Mesenchymal stem cell (in vitro differentiated cells and primary cell): ENCODE results near the gene SLC39A9.
"Not testable (repeated sequence)": the region's sequence is repeated elsewhere in the genome, so short reads cannot be mapped to it uniquely, and the experiment has no call there.

ENCODE experiments used
- DNase-seq: peaks from one replicate; pipeline ENCODE4 v3.0.0-alpha.2; 2013
- H2AFZ ChIP-seq: one replicate; pipeline ENCODE4 v1.6.1; 2013; ENCODE audit warnings: low read depth, mild to moderate bottlenecking, control low read depth, inconsistent platforms, low read length, moderate library complexity
- H2AK5ac ChIP-seq: 2 replicates; pipeline ENCODE4 v1.6.1; 2013; ENCODE audit warnings: low read length, moderate library complexity, mild to moderate bottlenecking, inconsistent platforms; ENCODE audit not compliant: severe bottlenecking
- H2BK120ac ChIP-seq: one replicate; pipeline ENCODE4 v1.6.1; 2013; ENCODE audit warnings: low read depth, mild to moderate bottlenecking, inconsistent platforms, low read length, moderate library complexity
- H2BK12ac ChIP-seq, 2 experiments: one replicate each; pipeline ENCODE4 v1.6.1; 2013; ENCODE audit warnings: inconsistent platforms in 2 of 2, low read length in 2 of 2, mild to moderate bottlenecking in 2 of 2, moderate library complexity in 2 of 2, control low read depth in 1 of 2
- H2BK15ac ChIP-seq: one replicate; pipeline ENCODE4 v1.6.1; 2013; ENCODE audit warnings: mild to moderate bottlenecking, low read depth, inconsistent platforms; ENCODE audit not compliant: poor library complexity, severe bottlenecking
- H2BK5ac ChIP-seq: 2 replicates; pipeline ENCODE4 v1.6.1; 2013; ENCODE audit warnings: low read depth, mild to moderate bottlenecking, low read length, control low read depth, inconsistent platforms; ENCODE audit not compliant: poor library complexity, severe bottlenecking
- H3K14ac ChIP-seq, 2 experiments: one replicate each; pipeline ENCODE4 v1.6.1; 2013; ENCODE audit warnings: inconsistent platforms in 2 of 2, low read length in 2 of 2, control low read depth in 1 of 2, mild to moderate bottlenecking in 1 of 2, moderate library complexity in 1 of 2
- H3K18ac ChIP-seq, 2 experiments: one replicate each; pipeline ENCODE4 v1.6.1; 2013; ENCODE audit warnings: inconsistent platforms in 2 of 2, low read length in 2 of 2, control low read depth in 1 of 2, low read depth in 1 of 2, mild to moderate bottlenecking in 1 of 2
- H3K23ac ChIP-seq, 2 experiments: one replicate each; pipeline ENCODE4 v1.6.1; 2013; ENCODE audit warnings: inconsistent platforms in 2 of 2, low read length in 2 of 2, mild to moderate bottlenecking in 2 of 2, moderate library complexity in 2 of 2, control low read depth in 1 of 2
- H3K27ac ChIP-seq: 2 replicates; pipeline ENCODE4 v1.5.1; 2013; ENCODE audit warnings: mild to moderate bottlenecking, moderate library complexity, low read length, control low read depth, inconsistent platforms; ENCODE audit not compliant: poor library complexity, severe bottlenecking
- H3K27me3 ChIP-seq, 2 experiments: 2 replicates each; pipeline versions ENCODE4 v1.6.1 to v1.7.0; 2013; ENCODE audit warnings: low read length in 2 of 2, mild to moderate bottlenecking in 2 of 2, moderate library complexity in 2 of 2, control low read depth in 1 of 2, inconsistent platforms in 1 of 2; ENCODE audit not compliant: control insufficient read depth in 1 of 2, insufficient read depth in 1 of 2
- H3K36me3 ChIP-seq, 2 experiments: 2 replicates each; pipeline versions ENCODE4 v1.6.1 to v1.7.0; 2013; ENCODE audit warnings: low read length in 2 of 2, control low read depth in 1 of 2, inconsistent platforms in 1 of 2, low read depth in 1 of 2, mild to moderate bottlenecking in 1 of 2; ENCODE audit not compliant: insufficient read depth in 2 of 2, control insufficient read depth in 1 of 2
- H3K4ac ChIP-seq, 2 experiments: one replicate each; pipeline ENCODE4 v1.6.1; 2013; ENCODE audit warnings: inconsistent platforms in 2 of 2, low read length in 2 of 2, mild to moderate bottlenecking in 2 of 2, moderate library complexity in 2 of 2, control low read depth in 1 of 2, low read depth in 1 of 2
- H3K4me1 ChIP-seq: 2 replicates; pipeline ENCODE4 v1.6.1; 2013; ENCODE audit warnings: low read depth, low read length, control low read depth; ENCODE audit not compliant: control insufficient read depth, insufficient read depth
- H3K4me2 ChIP-seq: 2 replicates; pipeline ENCODE4 v1.6.1; 2013; ENCODE audit warnings: low read length, mild to moderate bottlenecking, inconsistent platforms; ENCODE audit not compliant: poor library complexity, severe bottlenecking
- H3K4me3 ChIP-seq, 2 experiments: 2 replicates each; pipeline versions ENCODE4 v1.5.1 to v1.7.0; 2013; ENCODE audit warnings: low read length in 2 of 2, mild to moderate bottlenecking in 2 of 2, control low read depth in 1 of 2, low read depth in 1 of 2; ENCODE audit not compliant: insufficient read depth in 1 of 2
- H3K79me1 ChIP-seq: replicated peaks from 2 replicates; pipeline ENCODE4 v1.6.1; 2013; ENCODE audit warnings: mild to moderate bottlenecking, control low read depth, low read length, inconsistent platforms; ENCODE audit not compliant: poor library complexity, severe bottlenecking
- H3K9ac ChIP-seq: 2 replicates; pipeline ENCODE4 v1.7.0; 2013; ENCODE audit warnings: mild to moderate bottlenecking, low read length, moderate library complexity
- H3K9me3 ChIP-seq: 2 replicates; pipeline ENCODE4 v1.7.0; 2013; ENCODE audit warnings: mild to moderate bottlenecking, low read length; ENCODE audit not compliant: control insufficient read depth
- H4K8ac ChIP-seq: one replicate; pipeline ENCODE4 v1.6.1; 2013; ENCODE audit warnings: inconsistent platforms, mild to moderate bottlenecking, low read length, moderate library complexity
- H4K91ac ChIP-seq: one replicate; pipeline ENCODE4 v1.6.1; 2013; ENCODE audit warnings: mild to moderate bottlenecking, low read length, inconsistent platforms
- WGBS: methylation state at CpG from one replicate; pipeline ENCODE4 v1.1.7; 2013; ENCODE audit warnings: mixed read lengths; 5-methylcytosine and 5-hydroxymethylcytosine counted together

The SLC39A9 gene

DNA sequence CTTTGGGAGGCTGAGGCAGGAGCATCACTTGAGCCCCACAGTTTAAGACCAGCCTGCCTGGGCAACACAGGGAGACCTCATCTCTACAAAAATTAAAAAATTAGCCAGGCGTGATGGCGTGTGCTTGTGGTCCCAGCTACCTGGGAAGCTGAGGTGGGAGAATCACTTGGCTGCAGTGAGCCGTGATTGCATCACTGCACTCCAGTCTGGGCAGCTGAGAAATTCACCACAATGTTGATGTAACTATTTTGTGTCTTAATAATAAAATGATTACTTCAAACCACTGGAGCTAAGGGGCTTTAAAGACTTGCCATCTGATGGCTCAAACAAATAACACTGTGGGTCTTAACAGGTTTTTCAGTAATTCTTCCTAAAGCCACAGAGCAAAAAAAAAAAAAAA is 11.2 kb upstream of the SLC39A9 start:
- Histone ChIP-seq H3K4me3 (no peak overlapping the region), H3K14ac (no peak overlapping the region), H4K91ac (no peak overlapping the region), H3K27me3 (no peaks in the 10 kb centered on the region), H3K27ac (no peak overlapping the region), H3K23ac (no peak overlapping the region), H3K4me1 (peaks cover 2% of the 10 kb centered on the region), H2BK120ac (no peak overlapping the region), H3K79me1 (peaks cover 4% of the 10 kb centered on the region), H2BK15ac (no peak overlapping the region), H3K4me2 (no peak overlapping the region), H3K9me3 (no peaks in the 10 kb centered on the region), H2AFZ (no peak overlapping the region), H2AK5ac (no peak overlapping the region), H2BK5ac (no peak overlapping the region), H3K36me3 (peaks cover 13 to 89% of the 10 kb centered on the region in 2 experiments), H3K4ac (no peak overlapping the region), H4K8ac (no peak overlapping the region), H2BK12ac (no peak overlapping the region), H3K18ac (no peak overlapping the region), H3K9ac (no peak overlapping the region)
- DNase-seq, result no peak
- 100% methylated on average over 2 of the region's 3 CpGs for WGBS

DNA sequence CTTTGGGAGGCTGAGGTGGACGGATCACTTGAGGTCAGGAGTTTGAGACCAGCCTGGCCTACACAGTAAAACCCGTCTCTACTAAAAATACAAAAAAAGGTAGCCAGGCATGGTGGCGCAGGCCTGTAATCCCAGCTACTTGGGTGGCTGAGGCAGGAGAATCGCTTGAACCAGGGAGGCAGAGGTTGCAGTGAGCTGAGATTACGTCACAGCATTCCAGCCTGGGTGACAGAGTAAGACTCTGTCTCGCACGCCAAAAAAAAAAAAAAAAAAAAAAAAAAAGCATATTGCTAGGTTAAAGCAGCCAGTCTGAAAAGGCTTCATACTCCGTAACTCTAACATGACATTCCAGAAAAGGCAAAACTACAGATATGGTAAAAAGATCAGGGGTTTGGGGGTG is 7.1 kb upstream of the SLC39A9 start:
- DNase-seq, result peak; percentile 26
- not testable (repeated sequence) for H4K91ac ChIP-seq
- WGBS, result 94% methylated on average over 7 of the region's 8 CpGs

DNA sequence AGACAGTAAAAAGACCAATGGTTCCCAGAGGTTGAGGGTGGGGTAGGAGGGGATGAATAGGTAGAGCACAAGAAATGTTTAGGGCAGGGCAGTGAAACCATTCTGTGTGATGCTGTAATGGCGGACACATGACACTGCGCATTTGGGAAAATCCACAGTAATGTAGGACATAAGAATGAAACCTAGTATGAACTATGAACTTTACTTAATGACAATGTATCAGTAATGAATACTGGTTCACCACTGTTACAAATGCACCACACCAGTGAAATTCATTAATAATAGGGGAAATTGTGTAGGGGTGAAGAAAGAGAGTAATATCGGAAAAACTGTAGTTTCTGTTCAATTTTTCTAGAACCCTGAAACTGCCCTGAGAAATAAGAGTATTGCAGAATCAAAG is 6.0 kb upstream of the SLC39A9 start:
- H2BK5ac ChIP-seq, result no peak overlapping the region
- no peak overlapping the region for H3K14ac ChIP-seq
- H3K18ac ChIP-seq, result no peak overlapping the region
- H4K8ac ChIP-seq, result no peak overlapping the region
- no peak overlapping the region for H3K23ac ChIP-seq
- no peak for DNase-seq
- no peak overlapping the region for H4K91ac ChIP-seq
- H3K4me1 ChIP-seq, result peaks cover 4% of the 10 kb centered on the region
- H3K4ac ChIP-seq, result no peak overlapping the region
- H3K27ac ChIP-seq, result no peak overlapping the region
- 100% methylated on average over 1 of the region's 3 CpGs for WGBS
- H3K27me3 ChIP-seq, result no peaks in the 10 kb centered on the region
- H2BK12ac ChIP-seq, result no peak overlapping the region
- H3K9me3 ChIP-seq, result no peaks in the 10 kb centered on the region
- H3K4me2 ChIP-seq, result no peak overlapping the region
- H3K4me3 ChIP-seq, result no peak overlapping the region
- no peak overlapping the region for H2AFZ ChIP-seq
- H2BK120ac ChIP-seq, result no peak overlapping the region
- no peak overlapping the region for H2BK15ac ChIP-seq
- H3K36me3 ChIP-seq, result peaks cover 27 to 80% of the 10 kb centered on the region in 2 experiments
- H3K79me1 ChIP-seq, result peaks cover 6% of the 10 kb centered on the region
- no peak overlapping the region for H3K9ac ChIP-seq
- no peak overlapping the region for H2AK5ac ChIP-seq

More for the DNA sequence above, 7.1 kb upstream of the SLC39A9 start:
- not testable (repeated sequence) for H3K4ac ChIP-seq, H4K8ac ChIP-seq, H3K4me1 ChIP-seq, H2BK15ac ChIP-seq, H3K4me3 ChIP-seq, H2BK12ac ChIP-seq, H3K9me3 ChIP-seq, H2AK5ac ChIP-seq, H3K4me2 ChIP-seq, H3K23ac ChIP-seq, H3K79me1 ChIP-seq, H3K27ac ChIP-seq, H2BK120ac ChIP-seq, H3K18ac ChIP-seq, H2AFZ ChIP-seq, H3K14ac ChIP-seq, H2BK5ac ChIP-seq, H3K27me3 ChIP-seq
- Histone ChIP-seq H3K9ac (peak overlapping the region; percentile 20), H3K36me3 (peaks cover 29 to 87% of the 10 kb centered on the region in 2 experiments)

DNA sequence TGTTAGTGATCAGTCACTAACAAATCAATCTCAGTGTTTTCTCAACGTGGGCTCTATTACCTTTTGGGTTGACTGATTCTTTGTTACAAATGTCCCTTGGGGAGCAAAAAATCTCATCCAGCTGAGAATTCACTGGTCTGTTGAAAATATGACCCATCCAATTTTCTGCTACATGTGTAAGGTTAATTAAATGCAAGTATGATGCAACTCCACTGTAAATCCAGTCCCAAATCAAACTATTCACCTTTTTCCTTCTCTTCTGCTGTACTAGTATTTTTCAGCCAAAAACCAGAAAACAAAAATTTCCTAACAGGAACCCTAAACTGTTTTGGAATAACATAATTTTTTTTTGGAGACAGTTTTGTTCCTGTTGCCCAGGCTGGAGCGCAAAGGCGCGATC is 2.6 kb upstream of the SLC39A9 start:
- no peak overlapping the region for H3K4me2 ChIP-seq
- no peak overlapping the region for H2BK12ac ChIP-seq
- H2AK5ac ChIP-seq, result no peak overlapping the region
- no peak overlapping the region for H3K4ac ChIP-seq
- peaks cover 7% of the 10 kb centered on the region for H3K4me1 ChIP-seq
- H3K4me3 ChIP-seq, result no peak overlapping the region
- peaks cover 20 to 55% of the 10 kb centered on the region in 2 experiments for H3K36me3 ChIP-seq
- H3K79me1 ChIP-seq, result peaks cover 6% of the 10 kb centered on the region
- WGBS, result 97% methylated on average over 3 of the region's 4 CpGs
- H4K8ac ChIP-seq, result no peak overlapping the region
- no peaks in the 10 kb centered on the region for H3K27me3 ChIP-seq
- H3K18ac ChIP-seq, result no peak overlapping the region
- H3K9ac ChIP-seq, result peak overlapping the region; percentile 13
- H3K27ac ChIP-seq, result no peak overlapping the region
- no peak for DNase-seq
- no peak overlapping the region for H2BK15ac ChIP-seq
- no peak overlapping the region for H4K91ac ChIP-seq
- H3K9me3 ChIP-seq, result no peaks in the 10 kb centered on the region
- no peak overlapping the region for H2AFZ ChIP-seq
- no peak overlapping the region for H2BK5ac ChIP-seq
- H3K14ac ChIP-seq, result no peak overlapping the region
- H2BK120ac ChIP-seq, result no peak overlapping the region
- H3K23ac ChIP-seq, result no peak overlapping the region
